Subcutaneous adipose tissue (tissue), 4 donors: ENCODE measurements around the gene NHS. TPM values are rescaled to one million over a fixed set of nuclear protein-coding genes. Genes with fewer than 3 reads are reported as not detected.

Source experiments
- CTCF ChIP-seq: fragments of 450-650 bp; IDR thresholded peaks from one replicate; pipeline ENCODE4 v1.5.1; 2016; ENCODE audit warnings: low read depth, mild to moderate bottlenecking, control low read depth, antibody characterized with exemption, moderate library complexity
- total RNA-seq, 4 donors: library from RNA; depleted of rRNA; stranded (reverse); fragments of >200 nt; gene quantifications; one replicate each; pipeline ENCODE4 v1.1.0, GENCODE V29; 2016

The NHS gene
- total RNA-seq, 4 donors from 2014 or later, result 5.8 to 17.4 (median 9.5) TPM

DNA sequence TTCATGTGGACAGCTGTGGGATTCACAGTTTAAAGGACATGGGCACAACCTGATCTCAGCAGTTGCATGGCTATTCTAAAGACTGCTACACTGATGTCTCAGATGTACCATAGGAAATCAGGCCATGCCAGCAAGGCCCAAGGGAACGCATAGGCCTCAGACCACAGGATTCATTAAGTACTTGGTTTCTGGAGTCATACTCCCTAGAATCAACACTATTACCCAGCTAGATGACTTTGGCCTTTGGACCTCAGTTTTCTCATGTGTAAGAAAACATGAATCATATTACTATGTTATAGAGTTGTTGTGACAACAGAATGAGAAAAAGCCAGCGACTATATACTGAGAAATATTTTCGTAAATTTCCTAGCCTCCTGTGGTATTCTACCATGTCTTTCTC is 67.9 kb downstream of the NHS start:
- TF ChIP-seq CTCF, result no peak

GRCh38 chrX:17443556-17443955 is 68.6 kb downstream of the NHS start:
- TF ChIP-seq CTCF, result no peak

GRCh38 chrX:17448188-17448587 is 73.2 kb downstream of the NHS start:
- TF ChIP-seq CTCF, result no peak

GRCh38 chrX:17449866-17450265 is 74.9 kb downstream of the NHS start:
- TF ChIP-seq CTCF, result no peak

DNA sequence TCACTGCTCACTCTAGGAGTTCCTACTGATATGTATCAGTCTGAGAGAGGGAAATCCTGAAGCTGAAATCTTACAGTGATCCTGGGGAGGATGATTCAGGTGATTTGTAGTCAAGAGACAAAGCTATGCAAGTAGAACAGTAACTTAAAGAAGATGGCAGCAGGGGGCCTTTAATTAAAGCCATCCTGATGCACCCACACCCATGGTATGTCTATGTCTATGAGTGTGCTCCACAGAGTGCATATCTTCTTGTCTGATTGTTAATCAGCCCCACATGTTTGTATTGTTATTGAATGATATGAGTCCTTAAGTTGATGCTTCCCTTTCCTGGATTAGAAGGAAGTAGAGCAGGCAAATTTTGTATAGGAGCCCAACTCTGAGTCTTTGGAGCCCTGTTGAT is 78.8 kb downstream of the NHS start:
- TF ChIP-seq CTCF, result no peak

DNA sequence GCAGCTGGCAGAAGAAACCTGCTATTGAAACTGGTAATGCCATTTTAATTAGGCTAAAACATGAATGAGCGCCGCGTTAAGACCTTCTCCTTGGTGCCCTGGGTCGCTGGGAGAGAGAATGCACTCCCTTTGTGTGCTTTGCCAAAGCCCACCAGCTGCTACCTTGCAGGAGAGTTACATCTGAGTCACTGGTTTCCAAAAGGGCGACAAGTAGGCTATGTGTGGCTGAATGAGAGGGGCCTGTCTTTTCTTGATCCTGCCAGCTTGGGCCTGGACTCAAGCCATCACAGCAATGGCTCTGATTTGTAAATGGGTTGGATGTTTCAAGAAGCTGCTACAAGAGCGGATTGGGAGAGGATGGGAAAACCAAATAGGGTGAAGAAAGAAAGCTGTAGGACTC is 81.5 kb downstream of the NHS start:
- no peak for TF ChIP-seq CTCF

- no peak for TF ChIP-seq CTCF
Measured at GRCh38 chrX:17459008-17459611, 84.1 kb downstream of the NHS start.

DNA sequence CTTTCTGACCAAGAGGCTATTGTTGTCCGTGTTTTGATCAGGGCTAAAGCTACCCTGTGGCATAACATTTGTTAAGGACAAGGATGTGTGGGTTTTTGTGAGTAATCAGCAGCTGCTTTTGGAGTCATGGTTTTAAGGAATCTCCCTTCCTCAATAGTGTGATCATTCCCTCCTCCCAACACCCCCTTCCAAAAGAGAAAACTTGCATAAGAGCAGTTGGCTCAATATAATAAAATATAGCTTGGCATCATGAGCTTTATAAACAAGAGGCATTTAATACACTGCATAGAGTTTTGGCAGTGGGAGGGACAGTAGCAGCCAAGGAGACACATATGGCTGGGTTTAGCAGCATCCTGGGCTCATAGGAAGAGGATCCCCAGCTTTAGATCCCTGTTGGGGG is 84.7 kb downstream of the NHS start:
- no peak for TF ChIP-seq CTCF
